Osteoblast (primary cell): ENCODE results near the gene CDH3. TPM values are rescaled to one million over a fixed set of nuclear protein-coding genes. Genes with fewer than 3 reads are reported as not detected.

Source experiments
- DNase-seq: peaks from one replicate; pipeline ENCODE4 v3.0.0; 2011; ENCODE audit warnings: low spot score, mixed read lengths; ENCODE audit not compliant: insufficient read length; ENCODE audit errors: missing footprints
- H2AFZ ChIP-seq: 2 replicates; pipeline ENCODE4 v1.6.0; 2011; ENCODE audit warnings: mild to moderate bottlenecking, low read length
- H3K27ac ChIP-seq: 2 replicates; pipeline ENCODE4 v1.5.1; 2011; ENCODE audit warnings: mild to moderate bottlenecking, low read depth, low read length, moderate library complexity
- H3K27me3 ChIP-seq: 2 replicates; pipeline ENCODE4 v1.6.0; 2012; ENCODE audit warnings: mild to moderate bottlenecking, control low read depth, inconsistent platforms, low read length, moderate library complexity; ENCODE audit not compliant: insufficient read depth
- H3K36me3 ChIP-seq: 2 replicates; pipeline ENCODE4 v1.5.1; 2011; ENCODE audit warnings: mild to moderate bottlenecking, low read length, control low read depth, moderate library complexity; ENCODE audit not compliant: insufficient read depth
- H3K4me1 ChIP-seq: 2 replicates; pipeline ENCODE4 v1.5.1; 2011; ENCODE audit warnings: mild to moderate bottlenecking, low read length, control low read depth, moderate library complexity; ENCODE audit not compliant: insufficient read depth
- H3K4me2 ChIP-seq: 2 replicates; pipeline ENCODE4 v1.6.0; 2011; ENCODE audit warnings: mild to moderate bottlenecking, low read length; ENCODE audit not compliant: insufficient read depth
- H3K4me3 ChIP-seq: fragments of 200-600 bp; sonication (generic); 3 replicates; pipeline ENCODE4 v1.5.1; 2012; ENCODE audit warnings: mild to moderate bottlenecking, low read length, inconsistent platforms; ENCODE audit not compliant: insufficient read depth
- H3K79me2 ChIP-seq: 2 replicates; pipeline ENCODE4 v1.6.0; 2012; ENCODE audit warnings: mild to moderate bottlenecking, low read length, control low read depth, inconsistent platforms; ENCODE audit not compliant: insufficient read depth
- H3K9me3 ChIP-seq: 2 replicates; pipeline ENCODE4 v1.5.1; 2011; ENCODE audit warnings: low read depth, low read length, control low read depth
- H4K20me1 ChIP-seq: 2 replicates; pipeline ENCODE4 v1.6.0; 2012; ENCODE audit warnings: mild to moderate bottlenecking, low read length, control low read depth; ENCODE audit not compliant: insufficient read depth
- total RNA-seq: library from RNA; depleted of rRNA; stranded (reverse); fragments of >200 nt; gene quantifications from 2 replicates; pipeline ENCODE4 v1.2.3, GENCODE V29; 2012
- TF ChIP-seq, protein P1 (sequence below): IDR thresholded peaks from 2 replicates; pipeline ENCODE4 v1.5.1; 2011; ENCODE audit warnings: mild to moderate bottlenecking, low read depth, low read length, moderate library complexity; ENCODE audit errors: extremely low read depth

CDH3 gene
- total RNA-seq, 1 donor = 0.36 TPM

DNA sequence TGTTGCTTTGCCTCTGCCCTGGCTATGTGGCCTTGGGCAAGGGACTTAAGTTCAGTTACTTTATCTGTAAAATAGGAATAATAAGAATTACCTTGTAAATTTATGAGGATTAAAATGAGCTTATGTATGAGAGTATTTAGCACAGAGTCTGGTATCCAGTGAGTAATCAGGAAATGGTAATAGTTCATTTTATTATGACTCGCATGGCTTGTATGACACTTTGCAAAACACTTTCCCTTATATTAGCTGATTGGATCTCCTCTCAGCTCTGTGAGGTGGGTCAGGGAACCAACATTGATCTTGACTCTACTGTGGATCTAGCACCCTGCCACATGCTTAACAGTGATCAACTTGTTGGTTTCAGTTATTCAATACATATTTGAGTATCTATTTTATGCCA, 8.3 kb upstream of the CDH3 start:
- no peaks in the 10 kb centered on the region for H3K27me3 ChIP-seq
- no peaks in the 10 kb centered on the region for H3K79me2 ChIP-seq
- no peak overlapping the region for H3K4me2 ChIP-seq
- TF ChIP-seq, protein P1, sequence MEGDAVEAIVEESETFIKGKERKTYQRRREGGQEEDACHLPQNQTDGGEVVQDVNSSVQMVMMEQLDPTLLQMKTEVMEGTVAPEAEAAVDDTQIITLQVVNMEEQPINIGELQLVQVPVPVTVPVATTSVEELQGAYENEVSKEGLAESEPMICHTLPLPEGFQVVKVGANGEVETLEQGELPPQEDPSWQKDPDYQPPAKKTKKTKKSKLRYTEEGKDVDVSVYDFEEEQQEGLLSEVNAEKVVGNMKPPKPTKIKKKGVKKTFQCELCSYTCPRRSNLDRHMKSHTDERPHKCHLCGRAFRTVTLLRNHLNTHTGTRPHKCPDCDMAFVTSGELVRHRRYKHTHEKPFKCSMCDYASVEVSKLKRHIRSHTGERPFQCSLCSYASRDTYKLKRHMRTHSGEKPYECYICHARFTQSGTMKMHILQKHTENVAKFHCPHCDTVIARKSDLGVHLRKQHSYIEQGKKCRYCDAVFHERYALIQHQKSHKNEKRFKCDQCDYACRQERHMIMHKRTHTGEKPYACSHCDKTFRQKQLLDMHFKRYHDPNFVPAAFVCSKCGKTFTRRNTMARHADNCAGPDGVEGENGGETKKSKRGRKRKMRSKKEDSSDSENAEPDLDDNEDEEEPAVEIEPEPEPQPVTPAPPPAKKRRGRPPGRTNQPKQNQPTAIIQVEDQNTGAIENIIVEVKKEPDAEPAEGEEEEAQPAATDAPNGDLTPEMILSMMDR = no peak
- no peak overlapping the region for H2AFZ ChIP-seq
- H4K20me1 ChIP-seq = no peaks in the 10 kb centered on the region
- DNase-seq = no peak
- H3K4me1 ChIP-seq = peaks cover 10% of the 10 kb centered on the region
- H3K27ac ChIP-seq = no peak overlapping the region
- H3K36me3 ChIP-seq = no peaks in the 10 kb centered on the region
- H3K4me3 ChIP-seq = no peak overlapping the region
- H3K9me3 ChIP-seq = no peaks in the 10 kb centered on the region

DNA sequence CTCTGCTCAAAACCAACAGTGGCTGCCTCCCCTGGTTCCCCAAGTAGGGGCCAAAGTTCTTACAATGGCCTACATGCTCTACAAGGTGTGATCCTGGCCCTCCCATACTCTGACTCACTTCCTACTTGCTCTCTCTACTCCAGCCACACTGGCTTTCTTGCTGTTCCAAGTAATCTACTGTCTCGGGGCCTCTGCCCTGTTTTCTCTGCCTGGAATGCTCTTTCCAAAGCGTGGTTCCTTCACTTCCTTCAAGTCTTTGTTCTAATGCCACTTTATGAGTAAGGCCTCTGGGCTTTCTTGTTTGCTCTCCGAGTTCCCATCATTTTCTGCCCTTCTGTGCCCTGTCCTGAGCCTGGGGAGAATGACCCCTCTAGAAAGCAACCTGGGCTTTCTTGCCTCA, 4.1 kb upstream of the CDH3 start:
- Histone ChIP-seq H4K20me1 (no peaks in the 10 kb centered on the region), H3K27me3 (peaks cover 32% of the 10 kb centered on the region), H3K9me3 (no peaks in the 10 kb centered on the region), H2AFZ (no peak overlapping the region), H3K4me3 (no peak overlapping the region), H3K79me2 (no peaks in the 10 kb centered on the region), H3K4me1 (peaks cover 18% of the 10 kb centered on the region), H3K36me3 (no peaks in the 10 kb centered on the region), H3K27ac (no peak overlapping the region), H3K4me2 (no peak overlapping the region)
- peak; percentile 62 for DNase-seq
- TF ChIP-seq, protein P1 = no peak

DNA sequence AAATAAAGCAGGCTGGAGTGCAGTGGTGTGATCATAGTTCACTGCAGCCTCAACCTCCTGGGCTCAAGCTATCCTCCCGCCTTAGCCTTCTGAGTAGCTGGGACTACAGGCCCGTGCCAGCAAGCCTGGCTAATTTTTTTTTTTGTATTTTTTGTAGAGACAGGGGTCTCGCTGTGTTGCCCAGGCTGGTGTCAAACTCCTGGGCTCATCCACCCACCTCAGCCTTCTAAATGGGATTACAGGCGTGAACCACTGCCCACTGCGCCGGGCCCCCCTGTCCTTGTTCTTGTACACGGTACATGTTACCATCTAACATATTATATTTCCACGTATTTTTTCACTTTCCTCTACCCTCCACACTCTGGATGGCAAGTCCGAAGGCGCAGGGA, 3.1 kb upstream of the CDH3 start:
- Histone ChIP-seq H3K27me3 (peaks cover 42% of the 10 kb centered on the region), H3K79me2 (no peaks in the 10 kb centered on the region), H3K4me3 (peak overlapping the region; percentile 61), H3K27ac (no peak overlapping the region), H3K36me3 (no peaks in the 10 kb centered on the region), H4K20me1 (no peaks in the 10 kb centered on the region), H3K4me1 (peaks cover 8% of the 10 kb centered on the region), H3K9me3 (no peaks in the 10 kb centered on the region), H3K4me2 (peak overlapping the region; percentile 70), H2AFZ (no peak overlapping the region)
- DNase-seq = no peak
- TF ChIP-seq, protein P1 = no peak

DNA sequence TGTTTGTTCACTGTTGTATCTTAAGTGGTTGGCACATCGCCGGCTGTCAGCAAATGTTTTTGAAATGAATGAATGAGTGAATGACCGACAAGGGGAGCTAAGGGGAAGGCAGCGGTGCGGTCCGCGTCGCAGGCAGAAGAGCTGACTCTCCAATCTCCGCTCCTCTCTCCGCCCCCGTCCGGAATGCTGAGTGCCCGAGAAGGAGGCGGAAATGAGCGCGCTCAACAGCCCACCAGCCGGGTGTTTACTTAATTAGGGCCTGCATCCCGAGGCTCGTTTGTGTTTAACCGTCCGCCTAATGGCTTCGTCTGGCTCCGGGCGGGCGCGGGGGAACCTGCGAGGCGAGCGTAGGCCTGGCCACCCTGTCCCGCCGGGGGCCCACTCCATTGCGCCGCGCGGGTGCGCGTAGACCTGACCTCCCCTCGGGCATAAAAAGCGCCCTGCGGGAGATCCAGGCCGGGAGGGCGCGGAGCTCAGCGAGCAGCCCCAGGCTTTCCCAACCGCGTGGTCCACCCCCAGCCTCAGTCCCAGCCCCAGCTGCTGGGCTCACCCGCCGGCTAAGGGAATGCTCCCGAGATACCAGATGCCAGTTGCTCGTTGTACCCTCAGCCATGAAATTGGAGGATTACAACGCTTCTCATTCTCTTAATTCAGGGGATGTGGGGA, 2.5 kb upstream of the CDH3 start:
- Histone ChIP-seq H3K4me2 (peak overlapping the region; percentile 70), H3K27ac (no peak overlapping the region), H3K9me3 (no peaks in the 10 kb centered on the region), H3K79me2 (no peaks in the 10 kb centered on the region), H3K4me3 (peak overlapping the region; percentile 61), H3K4me1 (peaks cover 8% of the 10 kb centered on the region), H3K27me3 (peaks cover 48% of the 10 kb centered on the region), H3K36me3 (no peaks in the 10 kb centered on the region), H2AFZ (peak overlapping the region; percentile 65), H4K20me1 (no peaks in the 10 kb centered on the region)
- TF ChIP-seq, protein P1 = no peak
- peak; percentile 82 for DNase-seq
